ENCODE data around the gene C2CD4D. TPM values are rescaled to one million over a fixed set of nuclear protein-coding genes. Genes with fewer than 3 reads are reported as not detected.

C2CD4D gene
- total RNA-seq, 1 experiment from 2014 or later = not detected

DNA sequence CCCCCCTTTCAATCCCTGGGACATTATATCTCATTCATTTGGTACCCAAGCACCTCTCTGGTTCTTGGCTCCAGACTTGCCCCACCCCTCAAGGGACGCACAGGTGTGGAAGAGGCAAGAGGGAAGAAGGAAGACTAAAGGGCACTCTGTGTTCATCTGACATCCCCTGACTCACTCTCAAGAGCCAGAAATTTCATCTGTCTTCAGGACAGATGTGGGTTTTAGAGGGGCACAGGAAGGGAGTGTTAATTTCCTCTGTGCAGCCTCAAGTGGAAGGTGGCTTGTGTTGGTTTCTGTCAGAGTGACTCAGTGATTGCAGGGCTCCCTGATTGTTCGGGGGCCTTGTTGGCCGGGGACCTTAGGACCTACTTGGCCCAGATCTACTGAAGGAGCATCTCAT lies 2.4 kb downstream of the C2CD4D start:
- no peak for DNase-seq (ENCODE audit: extremely low read depth, low read depth)

DNA sequence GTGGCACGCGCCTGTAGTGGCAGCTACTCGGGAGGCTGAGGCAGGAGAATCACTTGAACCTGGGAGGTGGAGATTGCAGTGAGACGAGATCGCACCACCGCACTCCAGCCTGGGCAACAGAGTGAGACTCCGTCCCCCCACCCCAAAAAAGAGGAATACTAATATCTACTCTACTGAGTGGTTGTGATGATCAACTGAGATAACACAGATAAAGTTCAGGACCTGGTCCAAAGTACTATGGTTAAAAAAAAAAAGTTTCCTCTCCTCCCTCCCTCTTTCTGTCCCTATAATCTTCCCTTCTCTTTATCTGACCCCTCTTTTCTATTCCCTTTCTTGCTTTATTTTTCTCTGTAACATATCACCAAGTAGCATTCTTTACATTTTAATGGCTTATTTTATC lies 4.0 kb downstream of the C2CD4D start:
- DNase-seq (ENCODE audit: extremely low read depth, low read depth) = no peak

DNA sequence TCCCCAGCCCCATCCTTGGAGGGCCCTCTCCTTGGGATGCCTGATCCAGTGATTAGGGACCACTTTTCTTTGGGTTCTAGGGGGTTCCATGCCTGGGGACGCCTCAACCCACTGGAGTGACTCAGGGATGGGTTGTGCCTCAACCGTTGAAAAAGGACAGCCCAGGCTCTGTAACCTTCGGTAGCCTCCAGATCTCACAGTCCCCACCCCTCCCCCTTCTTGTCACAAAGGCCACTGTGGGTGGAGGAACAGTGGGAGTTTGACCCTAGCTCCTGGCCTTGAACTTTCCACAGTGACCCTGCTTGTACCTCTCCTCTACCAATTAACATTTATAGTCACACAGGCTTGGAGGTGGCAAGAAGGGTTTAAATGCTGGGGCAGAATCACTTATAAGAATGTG lies 5.4 kb downstream of the C2CD4D start:
- no peak for DNase-seq (ENCODE audit: extremely low read depth, low read depth)

DNA sequence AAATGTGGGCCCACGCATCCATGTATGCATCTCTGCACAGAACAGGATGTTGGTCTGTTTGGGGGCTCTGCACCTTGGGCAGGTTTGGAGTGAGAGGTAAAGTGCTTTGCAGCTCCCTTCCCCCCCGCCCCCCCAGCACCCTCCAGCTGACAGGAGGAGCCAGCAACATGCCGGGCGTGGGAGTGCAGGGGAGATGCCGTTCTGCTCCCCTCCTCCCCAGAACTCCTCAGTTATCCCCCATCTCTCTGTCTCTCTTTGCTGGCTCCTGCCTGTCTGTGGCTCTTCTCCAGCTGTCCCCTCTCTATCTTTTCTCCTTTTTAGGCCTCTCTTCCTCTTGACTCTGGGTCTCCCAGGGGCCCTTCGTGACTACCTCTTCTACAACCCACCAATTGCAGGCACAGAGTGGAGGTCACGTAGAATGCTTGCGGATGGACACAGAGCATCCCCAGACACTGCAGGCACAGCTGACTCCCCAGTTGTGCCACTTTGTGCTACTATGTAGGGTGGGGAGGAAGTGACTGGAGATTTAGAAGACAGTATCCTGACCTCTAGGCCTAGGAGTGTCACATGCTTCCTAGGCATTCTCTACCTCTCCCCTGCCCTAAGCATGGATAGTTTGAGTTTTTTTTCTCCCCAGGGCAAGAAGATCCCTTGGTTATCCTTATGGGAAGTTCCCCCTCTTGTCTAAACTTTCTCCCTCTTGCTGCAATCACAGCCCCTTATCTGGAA lies 6.3 kb downstream of the C2CD4D start:
- no peak for DNase-seq (ENCODE audit: extremely low read depth, low read depth)

GRCh38 chr1:151832318-151832980 lies 7.2 kb downstream of the C2CD4D start:
- no peak for DNase-seq (ENCODE audit: extremely low read depth, low read depth)

DNA sequence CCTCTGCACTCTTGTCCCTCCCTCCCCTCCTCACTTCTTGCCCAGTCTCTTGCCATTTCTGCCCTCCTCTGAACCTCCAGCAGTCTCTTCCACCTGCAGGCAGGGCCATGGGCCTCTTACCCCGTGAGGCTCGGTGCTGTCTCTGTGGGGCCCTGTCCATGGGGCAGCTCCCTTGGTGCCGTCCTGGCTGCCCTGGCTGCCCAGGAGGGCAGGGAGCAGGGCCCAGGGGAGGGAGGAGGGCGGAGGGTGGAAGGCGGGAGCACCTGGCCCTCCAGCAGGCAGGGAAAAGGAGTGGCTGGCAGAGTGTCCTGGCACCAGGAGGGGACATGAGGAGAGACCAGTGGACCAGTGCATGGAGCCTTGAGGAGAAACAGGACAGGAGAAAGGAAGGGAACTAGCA lies 8.0 kb downstream of the C2CD4D start, which contains the start of gene RORC:
Gene RORC (minus strand): TSS at position 198 of the 400 bp plus-strand sequence. CDS start 38 bp downstream, at position 160.
- DNase-seq (ENCODE audit: extremely low read depth, low read depth) = no peak

DNA sequence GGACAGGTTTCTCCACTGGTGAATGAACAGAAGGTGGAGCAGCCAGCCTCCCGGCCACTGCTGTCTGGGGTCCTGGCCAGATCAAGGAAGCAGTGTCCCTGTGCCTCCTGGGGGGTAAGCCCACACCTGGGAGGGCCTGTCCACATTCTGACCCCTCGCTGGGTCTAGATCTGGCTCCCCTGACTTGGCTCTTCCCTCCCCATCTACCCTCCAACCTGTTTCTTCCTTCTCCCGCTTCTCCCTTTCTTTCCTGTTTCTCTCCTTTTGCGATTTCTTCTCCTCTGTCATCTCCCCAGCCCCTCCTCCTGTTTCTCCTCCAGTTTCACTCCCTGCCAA lies 8.4 kb downstream of the C2CD4D start:
- no peak for DNase-seq (ENCODE audit: extremely low read depth, low read depth)

GRCh38 chr1:151830055-151830454 lies 9.6 kb downstream of the C2CD4D start:
- DNase-seq (ENCODE audit: extremely low read depth, low read depth) = no peak

- DNase-seq (ENCODE audit: extremely low read depth, low read depth) = no peak
Measured at GRCh38 chr1:151829352-151830046, 10.1 kb downstream of the C2CD4D start.

- no peak for DNase-seq (ENCODE audit: extremely low read depth, low read depth)
Measured at GRCh38 chr1:151828921-151829320, 10.7 kb downstream of the C2CD4D start.

GRCh38 chr1:151827853-151828252 lies 11.8 kb downstream of the C2CD4D start:
- DNase-seq (ENCODE audit: extremely low read depth, low read depth) = no peak

DNA sequence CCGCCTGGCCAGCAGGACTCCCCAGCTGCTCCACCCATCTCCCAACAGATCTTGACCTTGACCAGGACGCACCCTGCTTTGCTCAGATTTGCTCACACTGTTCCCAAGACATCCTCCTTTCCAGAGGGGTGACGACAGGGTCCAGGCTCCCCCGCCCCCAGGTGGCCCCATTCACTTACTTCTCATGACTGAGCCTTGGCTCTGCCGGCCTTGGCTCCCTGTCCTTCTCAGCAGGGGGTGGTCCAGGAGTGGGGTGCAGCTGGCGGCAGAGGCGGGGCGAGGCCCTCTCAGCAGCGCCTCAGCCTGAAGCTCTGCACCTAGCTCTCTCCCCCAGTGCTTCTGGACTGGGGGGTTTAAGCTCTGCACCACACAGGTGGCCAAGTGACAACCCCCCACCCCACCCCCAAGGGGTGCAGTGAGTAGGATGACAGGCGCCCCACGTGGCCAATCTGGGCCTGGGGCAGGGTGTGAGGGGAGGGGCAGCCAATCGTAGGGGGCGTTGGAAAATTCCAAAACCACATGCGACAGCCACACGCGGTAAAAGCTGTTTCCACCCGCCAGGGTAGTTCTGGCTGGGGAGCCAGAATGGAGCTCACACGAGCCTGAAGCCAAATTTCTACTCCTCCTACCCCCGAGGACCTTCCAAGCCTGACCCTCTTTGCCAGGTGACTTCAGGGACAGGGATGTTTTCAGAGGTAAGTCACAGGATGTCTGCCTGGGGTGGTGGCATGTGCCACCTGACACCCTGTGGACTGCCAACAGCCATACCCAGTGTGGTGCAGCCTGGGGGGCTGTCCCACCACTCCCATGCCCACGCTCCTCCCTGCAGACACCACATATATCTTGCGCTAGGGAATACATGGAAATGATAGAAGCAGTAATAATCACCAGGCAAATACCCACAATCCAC lies 13.6 kb downstream of the C2CD4D start:
- no peak for DNase-seq (ENCODE audit: extremely low read depth, low read depth)

- no peak for DNase-seq (ENCODE audit: extremely low read depth, low read depth)
Measured at GRCh38 chr1:151825204-151825603, 14.4 kb downstream of the C2CD4D start.

- no peak for DNase-seq (ENCODE audit: extremely low read depth, low read depth)
Measured at GRCh38 chr1:151823175-151823574, 16.4 kb downstream of the C2CD4D start.

- DNase-seq (ENCODE audit: extremely low read depth, low read depth) = no peak
Measured at GRCh38 chr1:151822404-151822803, 17.2 kb downstream of the C2CD4D start.

DNA sequence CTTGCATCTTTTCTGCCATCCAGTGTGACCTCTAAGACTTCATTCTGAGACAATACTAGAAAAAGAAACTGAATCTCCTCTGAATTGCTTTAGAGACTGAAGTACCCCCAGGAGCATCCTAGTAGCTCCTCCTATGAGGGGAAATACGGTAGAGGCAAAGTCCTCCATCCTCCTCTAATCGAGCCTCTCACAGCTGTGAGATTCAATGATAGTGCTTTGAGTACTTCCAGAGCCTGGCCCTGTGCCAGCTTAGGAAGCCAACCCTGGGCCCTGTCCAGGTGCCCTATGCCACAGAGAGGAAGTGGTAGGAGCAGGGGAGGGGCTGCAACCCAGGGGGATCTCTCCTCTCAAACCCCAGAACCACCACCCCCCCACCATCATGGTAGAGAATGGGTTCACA lies 18.7 kb downstream of the C2CD4D start:
- DNase-seq (ENCODE audit: extremely low read depth, low read depth) = no peak

DNA sequence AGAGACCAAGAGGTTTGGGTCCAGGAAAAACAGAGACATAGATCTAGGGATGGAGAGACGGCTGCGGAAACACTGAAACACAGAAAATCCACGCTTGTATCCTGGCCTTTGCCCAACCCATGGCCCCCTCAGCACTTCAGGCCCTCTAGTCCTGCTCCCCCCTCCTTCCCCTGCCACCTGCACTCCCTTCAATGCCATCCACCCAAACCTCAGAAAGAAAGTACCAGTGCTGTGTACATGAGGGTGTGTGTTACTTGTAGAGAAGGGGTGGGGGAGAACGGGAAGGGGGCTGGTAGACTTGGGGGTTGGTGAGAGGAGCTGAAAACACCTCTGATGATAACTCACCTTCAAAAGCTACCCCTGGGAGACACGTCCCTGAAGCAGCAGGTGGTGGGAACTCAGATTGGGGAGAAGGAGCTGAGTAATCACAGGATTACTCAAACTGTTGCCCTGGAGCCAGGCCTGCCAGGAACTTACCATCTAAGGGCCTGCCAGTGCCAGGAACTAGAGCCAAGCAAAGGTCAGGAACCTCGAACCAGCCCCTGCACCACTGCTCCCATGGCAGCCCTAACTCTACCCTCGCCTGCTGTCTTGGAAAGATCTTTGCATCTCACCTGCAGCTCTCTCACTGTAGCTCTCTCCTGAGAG lies 19.5 kb downstream of the C2CD4D start:
- no peak for DNase-seq (ENCODE audit: extremely low read depth, low read depth)

GRCh38 chr1:151819227-151819835 lies 20.3 kb downstream of the C2CD4D start:
- no peak for DNase-seq (ENCODE audit: extremely low read depth, low read depth)

GRCh38 chr1:151817353-151817730 lies 22.3 kb downstream of the C2CD4D start:
- DNase-seq (ENCODE audit: extremely low read depth, low read depth) = no peak
